HepG2 (cell line): Measurements from ENCODE around the gene SPATA25. TPM values are rescaled to one million over a fixed set of nuclear protein-coding genes. Genes with fewer than 3 reads are reported as not detected.
A peak's percentile ranks its signal among the peaks of the same experiment; 100 is the strongest.

Experiments used
- GMEB1 ChIP-seq: sonication (generic); formaldehyde crosslinking; IDR thresholded peaks from 2 replicates; pipeline ENCODE4 v1.5.1; 2020; ENCODE audit warnings: missing genetic modification reagents, mild to moderate bottlenecking, borderline replicate concordance
- polyA plus RNA-seq, 8 experiments: library from polyadenylated mRNA; depleted of rRNA in 3 of 8; stranded (reverse) in 7 of 8; unstranded in 1 of 8; fragments of >200 nt; fragmentation: Illumina TruSeq in 4 of 8; extraction: Trizol in 4 of 8; gene quantifications; 2 replicates each; pipeline versions ENCODE4 v1.2.1 to v1.2.3, GENCODE V29; 2011 to 2016; ENCODE audit warnings: low read depth in 4 of 8, missing spikeins in 1 of 8, mixed read lengths in 1 of 8; ENCODE audit not compliant: insufficient read depth in 1 of 8
- total RNA-seq, 5 experiments: library from RNA; depleted of rRNA; stranded (reverse); fragments of >200 nt; fragmentation: Illumina TruSeq; extraction: Trizol; gene quantifications; 2 replicates each; pipeline ENCODE4 v1.2.3, GENCODE V29; 2016; ENCODE audit warnings: low read depth in 1 of 5
- TF ChIP-seq, protein P1 (sequence below), 2 experiments: IDR thresholded peaks; 2 replicates each; pipeline ENCODE4 v1.6.1; 2011 to 2012; ENCODE audit warnings: low read length in 2 of 2, borderline replicate concordance in 1 of 2, low read depth in 1 of 2, mild to moderate bottlenecking in 1 of 2, moderate library complexity in 1 of 2
- TF ChIP-seq, protein P2 (sequence below): sonication (generic); formaldehyde crosslinking; IDR thresholded peaks from 2 replicates; pipeline ENCODE4 v1.5.0; 2020; ENCODE audit warnings: mild to moderate bottlenecking, missing genetic modification reagents

The SPATA25 gene
- total and polyA plus RNA-seq, 2 of the 13 experiments (the other 11 are each of a cell fraction or from before 2014, with no cell fraction given): 4.8 to 7.6 TPM

DNA sequence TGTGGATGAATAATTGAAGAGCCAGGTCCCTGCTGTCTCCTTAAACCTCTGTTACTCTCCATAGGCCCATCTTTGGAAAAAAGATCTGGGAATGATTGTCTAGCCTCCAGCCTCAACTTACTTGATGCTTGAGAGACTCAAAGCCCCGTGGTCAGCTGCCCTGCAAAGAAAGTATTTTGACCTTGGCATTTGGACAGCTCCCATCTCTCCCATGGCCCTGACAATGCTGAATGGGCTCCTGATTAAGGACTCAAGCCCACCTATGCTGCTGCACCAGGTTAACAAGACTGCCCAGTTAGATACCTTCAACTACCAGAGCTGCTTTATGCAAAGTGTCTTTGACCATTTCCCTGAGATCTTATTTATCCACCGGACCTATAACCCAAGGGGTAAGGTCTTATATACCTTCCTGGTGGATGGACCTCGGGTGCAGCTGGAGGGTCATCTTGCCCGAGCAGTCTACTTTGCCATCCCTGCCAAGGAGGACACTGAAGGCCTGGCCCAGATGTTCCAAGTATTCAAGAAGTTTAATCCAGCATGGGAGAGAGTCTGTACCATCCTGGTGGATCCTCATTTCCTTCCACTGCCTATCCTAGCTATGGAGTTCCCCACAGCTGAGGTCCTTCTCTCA, 4.8 kb downstream of the SPATA25 start (continued):
- TF ChIP-seq, protein P1, sequence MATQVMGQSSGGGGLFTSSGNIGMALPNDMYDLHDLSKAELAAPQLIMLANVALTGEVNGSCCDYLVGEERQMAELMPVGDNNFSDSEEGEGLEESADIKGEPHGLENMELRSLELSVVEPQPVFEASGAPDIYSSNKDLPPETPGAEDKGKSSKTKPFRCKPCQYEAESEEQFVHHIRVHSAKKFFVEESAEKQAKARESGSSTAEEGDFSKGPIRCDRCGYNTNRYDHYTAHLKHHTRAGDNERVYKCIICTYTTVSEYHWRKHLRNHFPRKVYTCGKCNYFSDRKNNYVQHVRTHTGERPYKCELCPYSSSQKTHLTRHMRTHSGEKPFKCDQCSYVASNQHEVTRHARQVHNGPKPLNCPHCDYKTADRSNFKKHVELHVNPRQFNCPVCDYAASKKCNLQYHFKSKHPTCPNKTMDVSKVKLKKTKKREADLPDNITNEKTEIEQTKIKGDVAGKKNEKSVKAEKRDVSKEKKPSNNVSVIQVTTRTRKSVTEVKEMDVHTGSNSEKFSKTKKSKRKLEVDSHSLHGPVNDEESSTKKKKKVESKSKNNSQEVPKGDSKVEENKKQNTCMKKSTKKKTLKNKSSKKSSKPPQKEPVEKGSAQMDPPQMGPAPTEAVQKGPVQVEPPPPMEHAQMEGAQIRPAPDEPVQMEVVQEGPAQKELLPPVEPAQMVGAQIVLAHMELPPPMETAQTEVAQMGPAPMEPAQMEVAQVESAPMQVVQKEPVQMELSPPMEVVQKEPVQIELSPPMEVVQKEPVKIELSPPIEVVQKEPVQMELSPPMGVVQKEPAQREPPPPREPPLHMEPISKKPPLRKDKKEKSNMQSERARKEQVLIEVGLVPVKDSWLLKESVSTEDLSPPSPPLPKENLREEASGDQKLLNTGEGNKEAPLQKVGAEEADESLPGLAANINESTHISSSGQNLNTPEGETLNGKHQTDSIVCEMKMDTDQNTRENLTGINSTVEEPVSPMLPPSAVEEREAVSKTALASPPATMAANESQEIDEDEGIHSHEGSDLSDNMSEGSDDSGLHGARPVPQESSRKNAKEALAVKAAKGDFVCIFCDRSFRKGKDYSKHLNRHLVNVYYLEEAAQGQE (IDR thresholded peaks at IDR 0.05; ENCODE audit: borderline replicate concordance in 1 of 2, low read depth in 1 of 2, low read length in 2 of 2): 0 out of 4 replicates have a peak, but pooled peaks of 1 of the 2 experiments have one; percentile 54
- TF ChIP-seq GMEB1 (CRISPR knock-in tag): 0 out of 2 replicates have a peak, but pooled peaks have one; percentile 28
- TF ChIP-seq, protein P2, sequence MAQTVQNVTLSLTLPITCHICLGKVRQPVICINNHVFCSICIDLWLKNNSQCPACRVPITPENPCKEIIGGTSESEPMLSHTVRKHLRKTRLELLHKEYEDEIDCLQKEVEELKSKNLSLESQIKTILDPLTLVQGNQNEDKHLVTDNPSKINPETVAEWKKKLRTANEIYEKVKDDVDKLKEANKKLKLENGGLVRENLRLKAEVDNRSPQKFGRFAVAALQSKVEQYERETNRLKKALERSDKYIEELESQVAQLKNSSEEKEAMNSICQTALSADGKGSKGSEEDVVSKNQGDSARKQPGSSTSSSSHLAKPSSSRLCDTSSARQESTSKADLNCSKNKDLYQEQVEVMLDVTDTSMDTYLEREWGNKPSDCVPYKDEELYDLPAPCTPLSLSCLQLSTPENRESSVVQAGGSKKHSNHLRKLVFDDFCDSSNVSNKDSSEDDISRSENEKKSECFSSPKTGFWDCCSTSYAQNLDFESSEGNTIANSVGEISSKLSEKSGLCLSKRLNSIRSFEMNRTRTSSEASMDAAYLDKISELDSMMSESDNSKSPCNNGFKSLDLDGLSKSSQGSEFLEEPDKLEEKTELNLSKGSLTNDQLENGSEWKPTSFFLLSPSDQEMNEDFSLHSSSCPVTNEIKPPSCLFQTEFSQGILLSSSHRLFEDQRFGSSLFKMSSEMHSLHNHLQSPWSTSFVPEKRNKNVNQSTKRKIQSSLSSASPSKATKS: 0 out of 2 replicates have a peak, but pooled peaks have one; percentile 9
- TF ChIP-seq, all 625 proteins: peak for 7
